ENCODE results near the gene ENC1.

DNA sequence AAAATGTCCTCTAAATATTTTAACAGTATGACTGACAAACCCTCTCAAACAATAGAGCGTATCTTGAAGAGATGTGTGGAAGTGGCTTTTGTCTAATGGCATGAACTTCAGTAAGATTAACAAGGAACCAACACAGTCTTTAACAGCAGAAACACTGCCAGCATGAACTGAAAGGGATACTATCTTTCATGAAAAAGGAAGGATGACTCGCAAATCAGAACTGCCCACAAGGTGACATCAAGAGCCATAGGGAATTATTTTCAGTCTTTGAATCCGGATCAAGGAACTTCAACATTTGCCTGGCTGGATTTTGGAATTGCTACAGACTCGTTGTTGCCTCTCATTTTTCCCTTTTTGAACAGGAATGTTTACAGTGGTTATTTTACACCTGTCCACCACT is 39.4 kb upstream of the ENC1 start:
- TF ChIP-seq, protein P1, sequence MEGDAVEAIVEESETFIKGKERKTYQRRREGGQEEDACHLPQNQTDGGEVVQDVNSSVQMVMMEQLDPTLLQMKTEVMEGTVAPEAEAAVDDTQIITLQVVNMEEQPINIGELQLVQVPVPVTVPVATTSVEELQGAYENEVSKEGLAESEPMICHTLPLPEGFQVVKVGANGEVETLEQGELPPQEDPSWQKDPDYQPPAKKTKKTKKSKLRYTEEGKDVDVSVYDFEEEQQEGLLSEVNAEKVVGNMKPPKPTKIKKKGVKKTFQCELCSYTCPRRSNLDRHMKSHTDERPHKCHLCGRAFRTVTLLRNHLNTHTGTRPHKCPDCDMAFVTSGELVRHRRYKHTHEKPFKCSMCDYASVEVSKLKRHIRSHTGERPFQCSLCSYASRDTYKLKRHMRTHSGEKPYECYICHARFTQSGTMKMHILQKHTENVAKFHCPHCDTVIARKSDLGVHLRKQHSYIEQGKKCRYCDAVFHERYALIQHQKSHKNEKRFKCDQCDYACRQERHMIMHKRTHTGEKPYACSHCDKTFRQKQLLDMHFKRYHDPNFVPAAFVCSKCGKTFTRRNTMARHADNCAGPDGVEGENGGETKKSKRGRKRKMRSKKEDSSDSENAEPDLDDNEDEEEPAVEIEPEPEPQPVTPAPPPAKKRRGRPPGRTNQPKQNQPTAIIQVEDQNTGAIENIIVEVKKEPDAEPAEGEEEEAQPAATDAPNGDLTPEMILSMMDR (IDR thresholded peaks at IDR 0.05), result no peak
- TF ChIP-seq POLR2A (IDR thresholded peaks at IDR 0.05), result no peak
